Central memory CD4-positive, alpha-beta T cell (primary cell): ENCODE results near the gene ANKRD34B.
"Not testable (repeated sequence)": the region's sequence is repeated elsewhere in the genome, so short reads cannot be mapped to it uniquely, and the experiment has no call there.

Source experiments
- DNase-seq: peaks from one replicate; pipeline ENCODE4 v3.0.0; 2022
- total RNA-seq, 3 experiments: gene quantifications; one replicate each; lab custom pipeline; 2026; lab: John Stamatoyannopoulos, UW

ANKRD34B gene
- 0 reads per million in 3 experiments for total RNA-seq

GRCh38 chr5:80569961-80570786 lies at the start of gene ANKRD34B:
Gene ANKRD34B (minus strand): TSS chr5:80570280. CDS start chr5:80560019, 10,261 bp downstream.
- DNase-seq: no peak

- no peak for DNase-seq
These were observed 49.0 kb upstream of the ANKRD34B start for GRCh38 chr5:80619086-80619485.

GRCh38 chr5:80618438-80618837 lies 48.4 kb upstream of the ANKRD34B start:
- no peak for DNase-seq

GRCh38 chr5:80615266-80615914 lies 45.3 kb upstream of the ANKRD34B start:
- DNase-seq: no peak

GRCh38 chr5:80609692-80610091 lies 39.6 kb upstream of the ANKRD34B start:
- no peak for DNase-seq

- no peak for DNase-seq
These were observed 38.7 kb upstream of the ANKRD34B start for GRCh38 chr5:80608731-80609130.

- no peak for DNase-seq
These were observed 37.8 kb upstream of the ANKRD34B start for GRCh38 chr5:80607832-80608231.

GRCh38 chr5:80607343-80607742 lies 37.3 kb upstream of the ANKRD34B start:
- DNase-seq: no peak

GRCh38 chr5:80600943-80601693 lies 31.0 kb upstream of the ANKRD34B start:
- DNase-seq: no peak

- DNase-seq: no peak
These were observed 27.4 kb upstream of the ANKRD34B start for GRCh38 chr5:80597500-80597899.

- DNase-seq: no peak
These were observed 24.7 kb upstream of the ANKRD34B start for GRCh38 chr5:80594810-80595209.

- DNase-seq: no peak
These were observed 22.7 kb upstream of the ANKRD34B start for GRCh38 chr5:80592761-80593160.

- no peak for DNase-seq
These were observed 22.0 kb upstream of the ANKRD34B start for GRCh38 chr5:80592105-80592504.

GRCh38 chr5:80591352-80591751 lies 21.3 kb upstream of the ANKRD34B start:
- DNase-seq: no peak

GRCh38 chr5:80590766-80591165 lies 20.7 kb upstream of the ANKRD34B start:
- DNase-seq: no peak

- DNase-seq: no peak
These were observed 18.9 kb upstream of the ANKRD34B start for GRCh38 chr5:80588858-80589540.

GRCh38 chr5:80584770-80585169 lies 14.7 kb upstream of the ANKRD34B start:
- no peak for DNase-seq

- DNase-seq: not testable (repeated sequence)
These were observed 10.2 kb upstream of the ANKRD34B start for GRCh38 chr5:80580291-80580690.

GRCh38 chr5:80579050-80579449 lies 9.0 kb upstream of the ANKRD34B start:
- DNase-seq: no peak

- no peak for DNase-seq
These were observed 7.6 kb upstream of the ANKRD34B start for GRCh38 chr5:80577707-80578106.

- no peak for DNase-seq
These were observed 6.3 kb upstream of the ANKRD34B start for GRCh38 chr5:80576383-80576782.

GRCh38 chr5:80573062-80573461 lies 3.0 kb upstream of the ANKRD34B start:
- DNase-seq: no peak
